AG04450 (cell line): Measurements from ENCODE around the gene TSPO. TPM values are rescaled to one million over a fixed set of nuclear protein-coding genes. Genes with fewer than 3 reads are reported as not detected.
A peak's percentile ranks its signal among the peaks of the same experiment; 100 is the strongest.

Source experiments
- CTCF ChIA-PET: fragments of 300-600, 350-600 bp; formaldehyde crosslinking; extraction: SDS; loops from one replicate; lab custom pipeline; 2022; ENCODE audit warnings: antibody characterized with exemption, inconsistent platforms; lab: Charles Lee
- POLR2A ChIA-PET: fragments of 350-600 bp; formaldehyde crosslinking; extraction: SDS; loops from one replicate; lab custom pipeline; 2021; ENCODE audit warnings: antibody characterized with exemption, inconsistent platforms; lab: Yijun Ruan, JAX
- DNase-seq: peaks from one replicate; pipeline ENCODE4 v3.0.0-alpha.2; 2011; ENCODE audit warnings: low read depth, low spot score
- H3K27ac ChIP-seq: one replicate; pipeline ENCODE4 v1.5.1; 2012; ENCODE audit warnings: low read depth, low read length, control low read depth
- H3K27me3 ChIP-seq: one replicate; pipeline ENCODE4 v1.6.0; 2012; ENCODE audit warnings: low read length; ENCODE audit not compliant: control insufficient read depth, insufficient read depth
- H3K4me3 ChIP-seq: 2 replicates; pipeline ENCODE4 v1.5.1; 2011; ENCODE audit warnings: mild to moderate bottlenecking, low read depth, low read length, control low read depth
- H3K9me3 ChIP-seq: 2 replicates; pipeline ENCODE4 v1.5.1; 2012; ENCODE audit warnings: low read length; ENCODE audit not compliant: control insufficient read depth, insufficient read depth
- polyA plus RNA-seq: library from polyadenylated mRNA; depleted of rRNA; stranded (reverse); fragments of >200 nt; gene quantifications from 2 replicates; pipeline ENCODE4 v1.2.3, GENCODE V29; 2011
- TF ChIP-seq, protein P1 (sequence below): IDR thresholded peaks from 2 replicates; pipeline ENCODE4 v1.5.1; 2011; ENCODE audit warnings: low read depth, low read length, control low read depth, inconsistent platforms

Gene TSPO
- polyA plus RNA-seq, 1 experiment, result 107 TPM

DNA sequence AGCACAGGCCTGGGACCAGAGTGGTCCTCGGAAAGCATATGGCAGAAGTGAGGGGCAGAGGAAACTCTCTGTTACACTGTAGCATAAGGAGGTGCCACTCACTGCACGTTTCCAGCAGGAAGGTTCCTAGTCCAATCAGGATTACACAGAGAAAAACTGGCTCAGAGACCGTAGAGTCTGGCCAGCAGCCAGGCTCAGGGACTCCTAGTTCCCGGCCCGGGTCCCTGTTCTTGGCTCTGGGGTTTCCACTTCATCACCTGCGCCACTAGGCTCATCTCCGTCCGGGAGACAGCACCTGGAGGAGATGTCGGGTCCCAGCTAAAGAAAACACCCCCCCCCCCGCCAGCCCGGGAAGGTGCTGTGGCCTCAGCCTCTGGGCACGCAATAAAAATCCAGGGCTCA, 34.5 kb downstream of the TSPO start:
- peak overlapping the region; percentile 74 for H3K4me3 ChIP-seq
- ChIA-PET CTCF (interaction anchor here (0.6 kb wide), 2 partner anchors 10 to 1602 kb away, joined by 3 to 9 read pairs; no protein-coding TSS in a partner anchor), POLR2A (no interaction called here)
- no peak for DNase-seq
- peaks cover 3% of the 10 kb centered on the region for H3K27me3 ChIP-seq
- H3K27ac ChIP-seq, result no peak overlapping the region
- TF ChIP-seq, protein P1, sequence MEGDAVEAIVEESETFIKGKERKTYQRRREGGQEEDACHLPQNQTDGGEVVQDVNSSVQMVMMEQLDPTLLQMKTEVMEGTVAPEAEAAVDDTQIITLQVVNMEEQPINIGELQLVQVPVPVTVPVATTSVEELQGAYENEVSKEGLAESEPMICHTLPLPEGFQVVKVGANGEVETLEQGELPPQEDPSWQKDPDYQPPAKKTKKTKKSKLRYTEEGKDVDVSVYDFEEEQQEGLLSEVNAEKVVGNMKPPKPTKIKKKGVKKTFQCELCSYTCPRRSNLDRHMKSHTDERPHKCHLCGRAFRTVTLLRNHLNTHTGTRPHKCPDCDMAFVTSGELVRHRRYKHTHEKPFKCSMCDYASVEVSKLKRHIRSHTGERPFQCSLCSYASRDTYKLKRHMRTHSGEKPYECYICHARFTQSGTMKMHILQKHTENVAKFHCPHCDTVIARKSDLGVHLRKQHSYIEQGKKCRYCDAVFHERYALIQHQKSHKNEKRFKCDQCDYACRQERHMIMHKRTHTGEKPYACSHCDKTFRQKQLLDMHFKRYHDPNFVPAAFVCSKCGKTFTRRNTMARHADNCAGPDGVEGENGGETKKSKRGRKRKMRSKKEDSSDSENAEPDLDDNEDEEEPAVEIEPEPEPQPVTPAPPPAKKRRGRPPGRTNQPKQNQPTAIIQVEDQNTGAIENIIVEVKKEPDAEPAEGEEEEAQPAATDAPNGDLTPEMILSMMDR, result no peak
- H3K9me3 ChIP-seq, result no peaks in the 10 kb centered on the region; the same call in 1 of the 2 replicates

DNA sequence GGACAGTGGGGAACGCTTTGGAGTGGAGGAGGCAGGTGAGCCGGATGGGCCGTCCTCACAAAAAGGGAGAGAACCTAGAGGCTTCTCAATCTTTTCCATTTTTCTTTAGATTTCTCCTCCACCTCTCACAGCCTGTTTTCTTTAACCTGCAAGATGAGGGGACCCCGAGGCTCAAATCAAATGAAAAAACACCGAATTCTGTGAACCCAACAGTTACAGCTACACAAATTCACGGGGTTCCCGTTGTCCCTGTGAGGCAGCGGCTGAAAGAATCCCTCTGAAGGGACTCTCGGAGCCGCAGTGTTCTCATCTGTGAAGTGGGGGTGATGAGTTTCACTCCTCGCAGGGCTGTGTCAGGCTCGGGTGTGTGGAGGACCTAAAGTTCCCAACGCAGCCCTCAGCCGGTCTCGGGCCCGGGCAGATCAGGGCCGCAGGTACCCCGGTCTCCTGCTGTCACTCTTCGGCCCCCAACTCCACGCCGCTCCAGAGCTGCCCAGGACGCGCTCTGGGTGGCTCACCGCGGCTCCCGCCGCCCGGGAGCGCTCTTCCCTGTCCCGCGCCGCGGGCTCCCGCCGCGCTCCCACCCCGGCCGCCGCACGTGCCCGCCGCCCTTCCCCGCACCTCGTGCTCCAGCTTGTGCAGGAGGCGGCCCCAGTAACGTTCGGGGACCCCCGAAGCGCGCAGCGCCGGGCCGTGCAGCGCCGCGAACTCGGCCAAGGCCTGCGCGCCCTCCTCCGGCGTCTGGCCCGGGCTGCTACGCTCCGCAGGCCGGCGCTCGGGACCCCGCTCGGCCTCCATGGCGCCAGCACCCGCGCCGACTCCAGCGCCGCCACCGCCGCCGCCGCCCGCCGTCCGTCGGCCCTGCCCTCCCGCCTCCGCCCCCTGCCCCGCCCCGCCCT, 35.2 kb downstream of the TSPO start, which contains the start of gene TTLL12:
Gene TTLL12, minus strand, starts transcription at position 863 of the 899 bp plus-strand sequence. Its CDS starts 65 bp downstream, at position 798.
- TF ChIP-seq, protein P1, result no peak
- Histone ChIP-seq H3K27me3 (peaks cover 8% of the 10 kb centered on the region), H3K9me3 (no peaks in the 10 kb centered on the region; the same call in none of the 2 replicates), H3K27ac (peak within 1 kb of the TSS; percentile 93), H3K4me3 (peak within 1 kb of the TSS; percentile 74)
- ChIA-PET CTCF (interaction anchor here (0.6 to 1.4 kb wide), 5 partner anchors 10 to 1601 kb away, joined by 3 to 15 read pairs (median 6); no protein-coding TSS in a partner anchor), POLR2A (interaction anchor here (0.7 kb wide), 1 partner anchor 10 kb away, joined by 4 read pairs; no protein-coding TSS in a partner anchor)
- no peak for DNase-seq

DNA sequence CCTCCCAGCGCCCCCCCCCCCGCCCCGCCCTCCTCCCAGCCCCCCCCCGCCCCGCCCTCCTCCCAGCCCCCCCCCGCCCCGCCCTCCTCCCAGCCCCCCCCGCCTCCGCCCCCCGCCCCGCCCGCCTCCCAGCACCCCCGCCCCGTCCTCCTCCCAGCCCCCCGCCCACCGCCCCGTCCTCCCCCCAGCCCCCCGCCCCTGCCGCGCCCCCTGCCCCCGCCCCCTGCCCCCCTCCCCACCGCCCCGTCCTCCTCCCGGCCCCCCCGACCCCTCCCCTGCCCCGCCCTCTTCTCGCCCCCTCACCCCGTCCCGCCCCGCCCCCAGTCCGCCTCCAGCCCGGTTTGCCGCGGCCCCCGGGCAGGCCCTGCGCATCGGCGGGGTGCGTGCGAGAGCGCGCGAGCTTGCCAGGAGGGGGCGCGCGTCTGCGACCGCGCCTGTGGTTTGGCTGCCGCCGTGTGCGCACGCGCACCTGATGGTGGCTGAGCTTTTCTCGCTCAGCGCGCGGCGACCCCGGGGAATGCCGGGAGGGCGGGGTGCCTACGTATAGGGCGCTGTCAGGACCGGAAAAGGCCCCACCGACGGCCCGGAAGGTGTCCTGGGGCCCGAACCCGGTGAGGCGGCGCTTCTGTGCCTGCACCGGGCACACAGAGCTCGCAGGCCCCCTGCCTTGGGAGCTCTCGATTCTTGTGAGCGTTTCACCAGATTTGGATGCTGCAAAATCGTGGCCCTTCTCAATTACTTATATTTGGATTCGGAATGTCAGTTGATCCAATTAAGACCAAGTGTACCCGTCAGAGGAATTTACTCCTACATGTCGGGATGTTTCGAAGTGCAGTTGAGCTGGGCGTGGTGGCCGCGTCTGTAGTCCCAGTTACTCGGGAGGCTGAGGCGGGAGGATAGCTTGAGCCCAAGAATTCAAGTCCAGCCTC, 36.1 kb downstream of the TSPO start:
- POLR2A ChIA-PET, result interaction anchor here (0.5 to 0.8 kb wide), 4 partner anchors 9 to 717 kb away, joined by 3 to 4 read pairs (median 4); no protein-coding TSS in a partner anchor
- TF ChIP-seq, protein P1, result peak; percentile 43

DNA sequence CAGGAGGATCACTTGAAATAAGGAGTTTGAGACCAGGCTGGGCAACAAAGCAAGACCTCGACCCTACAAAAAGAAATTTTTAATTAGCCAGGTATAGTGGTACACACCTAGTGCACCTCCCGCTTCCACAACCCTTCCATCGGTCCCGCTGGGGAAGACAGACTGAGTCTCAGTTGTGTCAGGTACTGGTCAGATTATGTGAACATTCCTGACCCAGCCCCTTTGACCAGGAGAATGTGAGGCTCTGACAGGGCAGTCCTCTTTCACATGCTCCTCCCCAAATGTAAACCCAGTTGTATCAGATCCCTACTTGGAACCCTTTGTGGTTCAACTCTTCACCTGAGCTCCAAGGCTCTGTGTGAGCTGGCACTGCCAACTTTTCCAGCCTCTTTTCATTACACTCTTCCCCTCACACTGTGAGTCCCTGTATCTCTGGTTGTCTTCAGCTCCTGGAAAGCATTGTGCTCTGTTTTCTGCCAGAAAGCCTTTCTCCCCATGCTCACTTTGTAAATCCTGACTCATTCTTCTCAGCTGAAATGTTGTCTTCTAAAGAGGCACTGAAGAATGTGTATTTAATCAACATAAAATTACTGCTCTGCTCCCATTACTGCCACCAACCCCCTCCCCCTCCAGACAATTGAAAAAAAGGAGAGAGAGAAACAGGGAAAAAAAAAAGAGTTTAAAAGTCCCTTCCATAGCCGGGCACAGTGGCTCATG, 37.6 kb downstream of the TSPO start:
- ChIA-PET POLR2A (no interaction called here), CTCF (interaction anchor here (1.4 kb wide), 1 partner anchor 13 kb away, joined by 4 read pairs; no protein-coding TSS in a partner anchor)
- Histone ChIP-seq H3K4me3 (no peak overlapping the region), H3K27ac (no peak overlapping the region), H3K9me3 (no peaks in the 10 kb centered on the region; the same call in none of the 2 replicates), H3K27me3 (peaks cover 8% of the 10 kb centered on the region)
- DNase-seq, result no peak
- TF ChIP-seq, protein P1, result no peak

More for the DNA sequence above, 36.1 kb downstream of the TSPO start:
- Histone ChIP-seq H3K9me3 (no peaks in the 10 kb centered on the region; the same call in none of the 2 replicates), H3K27ac (peak overlapping the region; percentile 93), H3K27me3 (peaks cover 8% of the 10 kb centered on the region), H3K4me3 (peak overlapping the region; percentile 60)
- peak; percentile 75 for DNase-seq
- CTCF ChIA-PET, result interaction anchor here (0.7 to 1.4 kb wide), 13 partner anchors 9 to 198 kb away, joined by 3 to 15 read pairs (median 4); no protein-coding TSS in a partner anchor
